ENCODE measurements around the gene EFR3B.

The EFR3B gene

DNA sequence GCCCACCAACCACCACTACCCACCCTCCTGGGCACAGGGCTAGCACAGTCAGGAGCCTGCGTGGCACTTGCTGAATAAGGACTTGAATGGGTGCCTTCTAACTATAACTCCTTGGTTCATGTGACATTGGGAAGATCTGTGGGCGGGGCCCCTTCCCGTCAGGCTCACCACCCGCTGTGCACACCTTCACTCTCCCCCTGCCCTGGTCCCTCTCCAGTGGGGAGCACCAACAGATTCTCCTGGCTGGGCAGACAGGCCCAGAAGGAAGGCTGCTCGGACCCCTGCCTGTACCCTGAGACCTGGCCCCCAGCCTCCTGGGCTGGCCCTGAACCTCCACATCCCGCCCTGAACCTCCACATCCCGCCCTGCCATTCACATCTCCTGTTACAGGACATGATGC lies 159.9 kb downstream of the EFR3B start:
- ChIA-PET CTCF (interaction anchor here (0.9 kb wide), 1 partner anchor 9 kb away, joined by 3 read pairs; no protein-coding TSS in a partner anchor), POLR2A (no interaction called here)
- TF ChIP-seq, protein P1, sequence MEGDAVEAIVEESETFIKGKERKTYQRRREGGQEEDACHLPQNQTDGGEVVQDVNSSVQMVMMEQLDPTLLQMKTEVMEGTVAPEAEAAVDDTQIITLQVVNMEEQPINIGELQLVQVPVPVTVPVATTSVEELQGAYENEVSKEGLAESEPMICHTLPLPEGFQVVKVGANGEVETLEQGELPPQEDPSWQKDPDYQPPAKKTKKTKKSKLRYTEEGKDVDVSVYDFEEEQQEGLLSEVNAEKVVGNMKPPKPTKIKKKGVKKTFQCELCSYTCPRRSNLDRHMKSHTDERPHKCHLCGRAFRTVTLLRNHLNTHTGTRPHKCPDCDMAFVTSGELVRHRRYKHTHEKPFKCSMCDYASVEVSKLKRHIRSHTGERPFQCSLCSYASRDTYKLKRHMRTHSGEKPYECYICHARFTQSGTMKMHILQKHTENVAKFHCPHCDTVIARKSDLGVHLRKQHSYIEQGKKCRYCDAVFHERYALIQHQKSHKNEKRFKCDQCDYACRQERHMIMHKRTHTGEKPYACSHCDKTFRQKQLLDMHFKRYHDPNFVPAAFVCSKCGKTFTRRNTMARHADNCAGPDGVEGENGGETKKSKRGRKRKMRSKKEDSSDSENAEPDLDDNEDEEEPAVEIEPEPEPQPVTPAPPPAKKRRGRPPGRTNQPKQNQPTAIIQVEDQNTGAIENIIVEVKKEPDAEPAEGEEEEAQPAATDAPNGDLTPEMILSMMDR (IDR thresholded peaks at IDR 0.05; ENCODE audit: control extremely low read depth, extremely low read depth, low read depth, missing control alignments): no peak
- DNase-seq (ENCODE audit: extremely low spot score): no peak

DNA sequence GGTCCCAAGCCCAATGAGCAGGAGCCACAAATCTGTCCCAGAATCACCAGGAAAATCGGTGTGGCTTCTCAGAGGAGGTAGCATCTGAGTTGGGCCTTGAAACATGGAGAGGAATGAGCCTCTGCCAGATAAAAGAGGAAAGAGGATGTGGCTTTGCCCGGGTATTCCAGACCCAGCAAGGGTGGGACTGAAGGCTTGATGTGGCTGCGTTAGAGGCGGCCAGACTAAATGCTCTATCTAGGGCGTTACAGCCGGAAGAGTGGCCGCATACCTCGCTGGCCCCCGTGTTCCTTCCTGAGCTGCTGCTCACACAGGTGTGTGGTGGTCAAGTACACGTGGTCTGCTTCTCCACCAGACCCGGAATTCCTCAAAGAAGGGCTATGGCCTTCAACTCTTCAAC lies 160.4 kb downstream of the EFR3B start:
- TF ChIP-seq, protein P1 (IDR thresholded peaks at IDR 0.05; ENCODE audit: control extremely low read depth, extremely low read depth, low read depth, missing control alignments): no peak
- CTCF ChIA-PET: no interaction called here
- no peak for DNase-seq (ENCODE audit: extremely low spot score)
- POLR2A ChIA-PET: no interaction called here

DNA sequence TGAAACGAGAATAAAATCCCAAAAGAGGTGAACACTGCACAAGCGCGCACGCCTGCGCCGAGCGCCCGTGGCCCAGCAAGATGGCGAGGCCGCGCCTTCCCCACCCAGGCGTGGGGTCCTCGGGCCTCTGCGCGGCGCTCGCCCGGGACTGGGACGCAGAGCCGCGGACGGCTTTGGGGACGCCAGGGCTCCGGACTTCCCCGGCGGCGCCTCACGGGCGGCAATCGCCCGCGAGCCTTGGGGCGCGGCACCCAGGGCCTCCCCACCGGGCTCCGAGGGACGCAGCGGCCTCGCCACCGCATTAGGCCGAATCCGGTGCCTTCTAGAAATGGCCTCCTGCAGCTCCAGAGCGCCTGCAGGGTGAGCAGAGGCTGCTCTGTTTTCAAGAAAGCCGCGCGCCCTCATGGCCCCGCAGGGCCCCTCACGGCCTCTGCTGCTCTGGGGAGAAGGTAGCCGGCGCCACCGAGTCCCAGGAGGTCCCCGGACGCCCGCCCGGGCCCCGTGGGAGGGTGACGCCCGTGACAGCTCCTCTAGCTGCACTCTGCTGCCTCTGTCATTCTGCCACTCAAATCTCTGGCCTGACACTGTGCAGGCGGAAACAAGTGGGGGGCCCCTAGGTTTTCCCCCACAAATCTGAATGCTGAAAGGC lies 162.4 kb downstream of the EFR3B start:
- TF ChIP-seq, protein P1 (IDR thresholded peaks at IDR 0.05; ENCODE audit: control extremely low read depth, extremely low read depth, low read depth, missing control alignments): no peak
- peak; percentile 75 for DNase-seq (ENCODE audit: extremely low spot score)

DNA sequence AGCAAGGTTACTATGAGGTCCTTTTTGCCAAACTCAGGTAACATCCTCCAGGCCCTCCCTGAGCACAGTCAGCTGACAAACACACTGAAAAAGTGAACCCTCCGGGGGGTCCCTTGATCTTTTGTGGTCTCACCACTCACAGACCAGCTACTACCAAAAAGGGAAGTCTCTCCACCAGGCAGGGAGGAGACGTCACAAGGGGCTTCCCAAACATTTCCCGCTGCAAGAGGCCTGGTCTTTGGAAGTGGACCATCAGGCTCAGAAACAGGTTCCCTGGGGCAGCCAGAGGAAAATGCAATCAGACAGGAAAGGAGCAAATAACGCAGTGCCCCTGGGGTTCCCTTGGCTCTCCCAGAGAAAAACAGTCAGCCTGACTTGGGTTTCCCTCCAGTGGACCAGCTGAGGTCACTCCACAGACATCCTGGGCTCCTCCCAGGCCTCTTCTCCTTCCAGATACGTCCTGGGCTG lies 165.2 kb downstream of the EFR3B start:
- TF ChIP-seq, protein P1 (IDR thresholded peaks at IDR 0.05; ENCODE audit: control extremely low read depth, extremely low read depth, low read depth, missing control alignments): no peak
- ChIA-PET CTCF (interaction anchor here (0.8 to 9.5 kb wide), 5 partner anchors 9 to 232 kb away, joined by 3 to 69 read pairs (median 4); no protein-coding TSS in a partner anchor), POLR2A (no interaction called here)
- DNase-seq (ENCODE audit: extremely low spot score): no peak

More for the DNA sequence above, 162.4 kb downstream of the EFR3B start:
- ChIA-PET CTCF (interaction anchor here (9.5 kb wide), 1 partner anchor 8 kb away, joined by 69 read pairs; no protein-coding TSS in a partner anchor), POLR2A (no interaction called here)

Data from GM10248 (cell line).